ENCODE data around the gene TBX22. TPM values are rescaled to one million over a fixed set of nuclear protein-coding genes. Genes with fewer than 3 reads are reported as not detected.

TBX22 gene, protein sequence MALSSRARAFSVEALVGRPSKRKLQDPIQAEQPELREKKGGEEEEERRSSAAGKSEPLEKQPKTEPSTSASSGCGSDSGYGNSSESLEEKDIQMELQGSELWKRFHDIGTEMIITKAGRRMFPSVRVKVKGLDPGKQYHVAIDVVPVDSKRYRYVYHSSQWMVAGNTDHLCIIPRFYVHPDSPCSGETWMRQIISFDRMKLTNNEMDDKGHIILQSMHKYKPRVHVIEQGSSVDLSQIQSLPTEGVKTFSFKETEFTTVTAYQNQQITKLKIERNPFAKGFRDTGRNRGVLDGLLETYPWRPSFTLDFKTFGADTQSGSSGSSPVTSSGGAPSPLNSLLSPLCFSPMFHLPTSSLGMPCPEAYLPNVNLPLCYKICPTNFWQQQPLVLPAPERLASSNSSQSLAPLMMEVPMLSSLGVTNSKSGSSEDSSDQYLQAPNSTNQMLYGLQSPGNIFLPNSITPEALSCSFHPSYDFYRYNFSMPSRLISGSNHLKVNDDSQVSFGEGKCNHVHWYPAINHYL
- total RNA-seq (2022) (not detected in 2 replicates), Bru-seq, nascent RNA (percentile 6 among the genes with signal in this experiment), BruChase-seq, experiment 1, labeled RNA remaining after a 6-hour chase (percentile 6 among the genes with signal in this experiment), BruChase-seq, experiment 2, labeled RNA remaining after a 2-hour chase (not detected)
- long read RNA-seq: 0 reads

DNA sequence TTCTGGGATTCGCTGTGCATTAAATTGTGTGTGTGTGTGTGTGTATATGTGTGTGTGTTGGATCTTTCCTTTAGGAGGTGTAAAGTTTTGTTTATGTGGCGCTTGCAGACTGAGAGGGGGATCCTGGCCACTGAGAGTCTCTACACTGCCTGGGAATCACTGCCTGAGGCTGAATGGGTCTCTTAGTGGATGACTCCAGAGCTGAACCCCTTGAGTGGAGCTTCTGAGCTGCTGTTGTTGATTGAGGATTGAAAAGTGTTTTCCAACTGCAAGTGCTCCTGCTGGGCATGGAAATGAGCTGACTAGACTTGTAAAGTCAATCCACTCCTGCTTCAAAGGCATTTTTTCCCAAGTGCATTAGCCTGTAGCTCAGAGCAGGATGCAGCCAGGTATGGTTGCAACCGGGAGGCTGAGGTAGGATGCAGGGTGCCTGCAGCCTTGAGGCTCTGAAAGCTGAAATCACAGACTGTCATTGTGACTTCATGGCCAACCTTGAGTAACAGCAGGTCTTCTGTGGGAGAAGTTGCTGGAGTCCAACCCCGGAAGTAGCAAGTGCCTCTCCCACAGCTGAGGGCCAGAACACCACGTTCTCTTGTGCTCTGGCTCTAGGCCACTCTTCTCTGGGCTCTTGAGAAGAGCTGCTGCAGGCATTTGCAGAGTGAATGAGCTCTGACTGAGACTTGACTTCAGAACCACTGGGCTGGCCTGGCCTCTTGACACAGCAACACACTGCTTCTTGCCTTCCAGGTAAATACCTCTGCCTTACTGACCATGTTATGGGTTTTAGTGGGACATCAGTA, at the start of gene TBX22:
TSS of gene TBX22 (plus strand) at position 613 of the 800 bp plus-strand sequence. CDS start 7,517 bp downstream, outside the sequence.
- TF ChIP-seq, protein P1, sequence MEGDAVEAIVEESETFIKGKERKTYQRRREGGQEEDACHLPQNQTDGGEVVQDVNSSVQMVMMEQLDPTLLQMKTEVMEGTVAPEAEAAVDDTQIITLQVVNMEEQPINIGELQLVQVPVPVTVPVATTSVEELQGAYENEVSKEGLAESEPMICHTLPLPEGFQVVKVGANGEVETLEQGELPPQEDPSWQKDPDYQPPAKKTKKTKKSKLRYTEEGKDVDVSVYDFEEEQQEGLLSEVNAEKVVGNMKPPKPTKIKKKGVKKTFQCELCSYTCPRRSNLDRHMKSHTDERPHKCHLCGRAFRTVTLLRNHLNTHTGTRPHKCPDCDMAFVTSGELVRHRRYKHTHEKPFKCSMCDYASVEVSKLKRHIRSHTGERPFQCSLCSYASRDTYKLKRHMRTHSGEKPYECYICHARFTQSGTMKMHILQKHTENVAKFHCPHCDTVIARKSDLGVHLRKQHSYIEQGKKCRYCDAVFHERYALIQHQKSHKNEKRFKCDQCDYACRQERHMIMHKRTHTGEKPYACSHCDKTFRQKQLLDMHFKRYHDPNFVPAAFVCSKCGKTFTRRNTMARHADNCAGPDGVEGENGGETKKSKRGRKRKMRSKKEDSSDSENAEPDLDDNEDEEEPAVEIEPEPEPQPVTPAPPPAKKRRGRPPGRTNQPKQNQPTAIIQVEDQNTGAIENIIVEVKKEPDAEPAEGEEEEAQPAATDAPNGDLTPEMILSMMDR (IDR thresholded peaks at IDR 0.05; ENCODE audit: unreplicated experiment): no peak
- no peak for DNase-seq (ENCODE audit: unreplicated experiment)
- no peaks in the 10 kb centered on the region for H3K36me3 Mint-ChIP-seq (ENCODE audit: insufficient read depth, unreplicated experiment)
- no peak within 1 kb of the TSS for H3K27ac Mint-ChIP-seq (ENCODE audit: low read depth, unreplicated experiment)
- H3K9me3 Mint-ChIP-seq (ENCODE audit: unreplicated experiment): peaks cover 43% of the 10 kb centered on the region
- no peaks in the 10 kb centered on the region for H3K4me1 Mint-ChIP-seq (ENCODE audit: insufficient read depth, unreplicated experiment)
- intact Hi-C loops (cut with micrococcal nuclease): no loop called here
- no peak within 1 kb of the TSS for H3K4me3 Mint-ChIP-seq (ENCODE audit: unreplicated experiment)
- H3K27me3 Mint-ChIP-seq (ENCODE audit: insufficient read depth, unreplicated experiment): no peaks in the 10 kb centered on the region
- ChIA-PET CTCF (interaction anchor here (0.6 kb wide), 1 partner anchor 1787 kb away, joined by 3 read pairs; no protein-coding TSS in a partner anchor), POLR2A (interaction anchor here (0.5 kb wide), 1 partner anchor 14 kb away, joined by 4 read pairs; no protein-coding TSS in a partner anchor)
- no TSS peak for BruUV-seq (replicated peaks)

DNA sequence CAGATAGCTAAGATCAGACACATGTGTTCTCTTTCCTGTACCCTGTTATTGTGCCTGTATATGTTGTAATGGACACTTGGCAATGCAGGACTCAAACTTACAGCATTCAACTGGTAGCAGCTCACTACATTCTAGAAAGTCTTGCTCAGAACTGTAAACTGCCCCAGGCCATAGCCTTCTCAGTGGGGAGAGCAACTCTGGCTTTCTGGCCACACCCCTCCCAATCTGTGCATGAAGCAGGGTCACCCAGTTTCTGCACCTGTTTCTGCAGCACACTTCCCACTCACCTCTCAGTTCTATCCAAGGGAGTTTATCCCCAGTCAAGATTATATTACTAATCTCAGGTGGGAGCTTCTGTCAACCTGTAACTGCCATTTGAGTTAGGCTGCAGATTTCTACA, 38.9 kb upstream of the TBX22 start:
- no TSS peak for BruUV-seq (replicated peaks)
- CTCF ChIA-PET: no interaction called here
- H3K36me3 Mint-ChIP-seq (ENCODE audit: insufficient read depth, unreplicated experiment): no peaks in the 10 kb centered on the region
- no peak overlapping the region for H3K4me3 Mint-ChIP-seq (ENCODE audit: unreplicated experiment)
- peaks cover 36% of the 10 kb centered on the region for H3K9me3 Mint-ChIP-seq (ENCODE audit: unreplicated experiment)
- DNase-seq (ENCODE audit: unreplicated experiment): peak; percentile 0
- H3K27me3 Mint-ChIP-seq (ENCODE audit: insufficient read depth, unreplicated experiment): no peaks in the 10 kb centered on the region
- no peaks in the 10 kb centered on the region for H3K4me1 Mint-ChIP-seq (ENCODE audit: insufficient read depth, unreplicated experiment)
- TF ChIP-seq, protein P1 (IDR thresholded peaks at IDR 0.05; ENCODE audit: unreplicated experiment): no peak
- intact Hi-C loops (cut with micrococcal nuclease): no loop called here
- no peak overlapping the region for H3K27ac Mint-ChIP-seq (ENCODE audit: low read depth, unreplicated experiment)
- POLR2A ChIA-PET: no interaction called here

- intact Hi-C loops (cut with micrococcal nuclease): no loop called here
- H3K4me1 Mint-ChIP-seq (ENCODE audit: insufficient read depth, unreplicated experiment): no peaks in the 10 kb centered on the region
- CTCF ChIA-PET: no interaction called here
Observed at GRCh38 chrX:80004458-80004857, 10.1 kb upstream of the TBX22 start.

More at GRCh38 chrX:80004458-80004857, 10.1 kb upstream of the TBX22 start:
- TF ChIP-seq, protein P1 (IDR thresholded peaks at IDR 0.05; ENCODE audit: unreplicated experiment): no peak
- BruUV-seq (replicated peaks): no TSS peak
- POLR2A ChIA-PET: no interaction called here
- H3K4me3 Mint-ChIP-seq (ENCODE audit: unreplicated experiment): no peak overlapping the region
- no peaks in the 10 kb centered on the region for H3K36me3 Mint-ChIP-seq (ENCODE audit: insufficient read depth, unreplicated experiment)
- peaks cover 10% of the 10 kb centered on the region for H3K9me3 Mint-ChIP-seq (ENCODE audit: unreplicated experiment)
- H3K27ac Mint-ChIP-seq (ENCODE audit: low read depth, unreplicated experiment): no peak overlapping the region
- DNase-seq (ENCODE audit: unreplicated experiment): no peak
- no peaks in the 10 kb centered on the region for H3K27me3 Mint-ChIP-seq (ENCODE audit: insufficient read depth, unreplicated experiment)

All from MCF 10A (cell line).